Stomach (tissue), 9 donors: ENCODE measurements around the gene PGLYRP3. TPM values are rescaled to one million over a fixed set of nuclear protein-coding genes. Genes with fewer than 3 reads are reported as not detected.

Experiments
- DNase-seq, 2 donors: peaks; one replicate each; pipeline versions ENCODE4 v3.0.0 to v3.0.0-alpha.2; 2013 to 2019
- H3K27ac ChIP-seq, 5 donors: fragments of 200-600 bp in 4 of 5; sonication (generic) in 4 of 5; one replicate each; pipeline ENCODE4 v1.5.1; 2013 to 2019; ENCODE audit warnings: mild to moderate bottlenecking in 1 of 5, moderate library complexity in 1 of 5
- H3K27me3 ChIP-seq, 3 donors: fragments of 200-600 bp; sonication (generic); one replicate each; pipeline ENCODE4 v1.5.1; 2017 to 2019; ENCODE audit warnings: mixed run types in 1 of 3
- H3K36me3 ChIP-seq, 4 donors: fragments of 200-600 bp; sonication (generic); 1 replicate in 3 of 4; 2 replicates in 1 of 4; pipeline ENCODE4 v1.5.1; 2016 to 2019
- H3K4me1 ChIP-seq, 4 donors: fragments of 200-600 bp; sonication (generic); one replicate each; pipeline ENCODE4 v1.5.1; 2016 to 2019
- H3K4me3 ChIP-seq, 4 donors: fragments of 200-600 bp; sonication (generic) in 3 of 4; one replicate each; pipeline ENCODE4 v1.5.1; 2016 to 2019; ENCODE audit warnings: mild to moderate bottlenecking in 1 of 4
- H3K9me3 ChIP-seq, 4 donors: fragments of 200-600 bp; sonication (generic); one replicate each; pipeline ENCODE4 v1.5.1; 2016 to 2019
- CTCF ChIP-seq, 7 experiments: fragments of 450-650 bp in 4 of 7; fragments of 200-600 bp in 3 of 7; sonication (generic) in 3 of 7; IDR thresholded peaks; one replicate each; pipeline ENCODE4 v1.5.1; 2016 to 2019; ENCODE audit warnings: antibody characterized with exemption in 7 of 7, control low read depth in 2 of 7, mild to moderate bottlenecking in 1 of 7
- EP300 ChIP-seq: sonication (generic); formaldehyde crosslinking; IDR thresholded peaks from one replicate; pipeline ENCODE4 v1.6.1; 2017; ENCODE audit warnings: antibody characterized with exemption
- POLR2A ChIP-seq, 4 donors: fragments of 450-650 bp; IDR thresholded peaks; one replicate each; pipeline ENCODE4 v1.6.1; 2016; ENCODE audit warnings: antibody characterized with exemption in 4 of 4, control low read depth in 2 of 4, mild to moderate bottlenecking in 1 of 4, moderate library complexity in 1 of 4
- POLR2AphosphoS5 ChIP-seq, 3 donors: sonication (generic); formaldehyde crosslinking; IDR thresholded peaks; one replicate each; pipeline ENCODE4 v1.6.1; 2016; ENCODE audit warnings: antibody characterized with exemption in 3 of 3
- WGBS, 5 donors: extraction: QIAGEN DNeasy Blood & Tissue Kit in 3 of 5; methylation state at CpG; one replicate each; pipeline versions ENCODE4 v1.1.5 to v1.1.7; 2013 to 2018; 5-methylcytosine and 5-hydroxymethylcytosine counted together
- intact Hi-C: fragments of 100-400 bp; cut with DNase I; formaldehyde crosslinking; loops from one replicate; pipeline ENCODE4 v1.15.1; 2023; ENCODE audit warnings: low total_unique reads
- polyA plus RNA-seq, 3 donors: library from polyadenylated mRNA; stranded (reverse); fragments of 200-250 nt; gene quantifications; one replicate each; pipeline ENCODE4 v1.2.3, GENCODE V29; 2013
- total RNA-seq, 5 donors: library from RNA; depleted of rRNA; stranded (reverse); fragments of >200 nt; gene quantifications; one replicate each; pipeline versions ENCODE4 v1.1.0 to v1.2.3, GENCODE V29; 2014 to 2016
- donor health status: healthy with polysubstance abuse.
- donor health status: Bipolar disorder and iron deficiency.
- donor health status: healthy.

The PGLYRP3 gene
- total and polyA plus RNA-seq, 8 donors = 1.6 TPM; not detected in 7

DNA sequence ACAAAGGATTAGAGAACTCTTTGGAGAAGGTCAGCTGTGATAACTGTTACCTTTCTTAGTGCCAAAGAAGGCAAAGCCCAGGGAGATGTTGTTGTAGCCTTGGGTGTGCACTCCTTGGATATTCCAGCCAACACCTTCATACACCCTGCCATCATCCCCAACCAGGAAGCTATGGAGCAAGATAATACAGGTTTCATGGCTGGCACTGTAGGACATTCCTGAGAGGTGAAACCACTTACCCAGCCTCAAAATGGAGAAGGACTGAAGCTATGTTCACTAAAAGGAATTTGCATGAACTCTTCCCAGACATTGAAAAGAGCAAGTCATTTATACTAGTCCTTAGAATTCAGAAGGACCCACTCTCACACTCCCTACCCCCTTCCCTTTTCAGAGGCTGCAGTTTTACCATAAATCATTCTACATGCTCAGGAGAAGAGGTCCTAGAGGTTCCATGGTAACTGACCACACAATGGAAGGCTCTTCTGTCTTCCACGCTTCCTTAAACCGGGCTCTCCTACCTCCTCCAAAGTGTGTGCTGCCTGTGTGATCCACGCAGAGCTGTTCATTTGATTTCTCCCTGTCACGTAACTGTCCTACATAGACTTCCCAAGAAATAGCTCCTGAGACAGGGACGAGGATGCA, 30.4 kb upstream of the PGLYRP3 start:
- no peaks in the 10 kb centered on the region for H3K36me3 ChIP-seq
- WGBS, 5 donors = 40 to 62% (median 45%) methylated on average over 5 of the region's 5 CpGs
- TF ChIP-seq EP300 = no peak
- no peak for TF ChIP-seq POLR2AphosphoS5 (IDR thresholded peaks at IDR 0.05)
- no peak for TF ChIP-seq CTCF (IDR thresholded peaks at IDR 0.05)
- no peak for TF ChIP-seq POLR2A (IDR thresholded peaks at IDR 0.05)
- H3K27me3 ChIP-seq = peaks cover 0 to 52% (median 4%) of the 10 kb centered on the region in 3 donors
- no peak overlapping the region for H3K4me3 ChIP-seq
- no peak overlapping the region for H3K27ac ChIP-seq
- no peak for DNase-seq
- intact Hi-C loops = no loop called here
- no peaks in the 10 kb centered on the region for H3K9me3 ChIP-seq
- H3K4me1 ChIP-seq = peaks cover 0 to 14% (median 0%) of the 10 kb centered on the region in 4 donors

- H3K36me3 ChIP-seq = no peaks in the 10 kb centered on the region
- no peak for DNase-seq
- H3K9me3 ChIP-seq = no peaks in the 10 kb centered on the region
- H3K27ac ChIP-seq = no peak overlapping the region
- H3K4me3 ChIP-seq = no peak overlapping the region
- TF ChIP-seq POLR2A (IDR thresholded peaks at IDR 0.05) = no peak
- no peak for TF ChIP-seq EP300
- TF ChIP-seq CTCF (IDR thresholded peaks at IDR 0.05) = no peak
- TF ChIP-seq POLR2AphosphoS5 (IDR thresholded peaks at IDR 0.05) = no peak
- WGBS, 5 donors = 60 to 70% (median 64%) methylated on average over 3 of the region's 3 CpGs
- peaks cover 0 to 14% (median 0%) of the 10 kb centered on the region in 4 donors for H3K4me1 ChIP-seq
- peaks cover 0 to 44% (median 0%) of the 10 kb centered on the region in 3 donors for H3K27me3 ChIP-seq
- intact Hi-C loops = no loop called here
These were observed 29.4 kb upstream of the PGLYRP3 start for GRCh38 chr1:153342178-153342577.

GRCh38 chr1:153341431-153341934, 28.7 kb upstream of the PGLYRP3 start:
- Histone ChIP-seq H3K27ac (no peak overlapping the region), H3K4me1 (peaks cover 0 to 14% (median 0%) of the 10 kb centered on the region in 4 donors), H3K27me3 (peaks cover 0 to 37% (median 0%) of the 10 kb centered on the region in 3 donors), H3K9me3 (no peaks in the 10 kb centered on the region), H3K4me3 (no peak overlapping the region), H3K36me3 (no peaks in the 10 kb centered on the region)
- DNase-seq = no peak
- no peak for TF ChIP-seq POLR2AphosphoS5 (IDR thresholded peaks at IDR 0.05)
- TF ChIP-seq CTCF (IDR thresholded peaks at IDR 0.05) = no peak
- intact Hi-C loops = no loop called here
- WGBS, 5 donors = 84 to 95% (median 88%) methylated on average over 4 of the region's 4 CpGs

GRCh38 chr1:153340356-153340755, 27.6 kb upstream of the PGLYRP3 start:
- H3K4me1 ChIP-seq = peaks cover 0 to 12% (median 0%) of the 10 kb centered on the region in 4 donors
- no peak overlapping the region for H3K27ac ChIP-seq
- H3K4me3 ChIP-seq = no peak overlapping the region
- peaks cover 0 to 26% (median 0%) of the 10 kb centered on the region in 3 donors for H3K27me3 ChIP-seq
- intact Hi-C loops = no loop called here
- no peaks in the 10 kb centered on the region for H3K9me3 ChIP-seq
- 81 to 96% (median 88%) methylated on average over 10 of the region's 10 CpGs for WGBS, 5 donors
- no peaks in the 10 kb centered on the region for H3K36me3 ChIP-seq
- TF ChIP-seq CTCF (IDR thresholded peaks at IDR 0.05) (no peak), POLR2A (IDR thresholded peaks at IDR 0.05) (no peak), EP300 (no peak), POLR2AphosphoS5 (IDR thresholded peaks at IDR 0.05) (no peak)
- DNase-seq = no peak
